IMR-90 (cell line): ENCODE results near the gene RNF145. TPM values are rescaled to one million over a fixed set of nuclear protein-coding genes. Genes with fewer than 3 reads are reported as not detected.

Experiments
- ATAC-seq: fragments of 200-7000 bp; cut with Tn5 transposase; 2 replicates; pipeline ENCODE4 v1.9.1; 2020; ENCODE audit warnings: low read depth, mild to moderate bottlenecking, moderate library complexity
- BruUV-seq: library from RNA; stranded (reverse); fragments of 400-500 nt; replicated peaks from 2 replicates; lab custom pipeline; 2021; lab: Mats Ljungman, UMichigan
- CTCF ChIA-PET: fragments of 300-600 bp; formaldehyde crosslinking; extraction: SDS; loops from one replicate; lab custom pipeline; 2021; ENCODE audit warnings: antibody characterized with exemption; lab: Yijun Ruan, JAX
- POLR2A ChIA-PET: fragments of 300-600 bp; sonication (Branson Sonifier 250); formaldehyde crosslinking; loops from one replicate; lab custom pipeline; 2022; ENCODE audit warnings: antibody characterized with exemption; ENCODE audit not compliant: unreplicated experiment; lab: Charles Lee
- DNase-seq: peaks from one replicate; pipeline ENCODE4 v3.0.0; 2013
- H2AFZ ChIP-seq: replicated peaks from 2 replicates; pipeline ENCODE3; 2013; ENCODE audit warnings: low read length, mild to moderate bottlenecking; ENCODE audit not compliant: poor library complexity
- H2AK5ac ChIP-seq: 2 replicates; pipeline ENCODE4 v1.6.1; 2013; ENCODE audit warnings: low read depth, low read length, inconsistent platforms
- H2AK9ac ChIP-seq: replicated peaks from 2 replicates; pipeline ENCODE3; 2013; ENCODE audit warnings: mild to moderate bottlenecking, low read depth, low read length, moderate library complexity; ENCODE audit not compliant: poor library complexity
- H2BK120ac ChIP-seq: 2 replicates; pipeline ENCODE4 v1.6.1; 2013; ENCODE audit warnings: low read depth, low read length, inconsistent platforms
- H2BK15ac ChIP-seq: 3 replicates; pipeline ENCODE4 v1.6.1; 2013; ENCODE audit warnings: low read depth, low read length, inconsistent platforms
- H2BK20ac ChIP-seq: 2 replicates; pipeline ENCODE4 v1.6.1; 2013; ENCODE audit warnings: low read depth, mild to moderate bottlenecking, inconsistent platforms, low read length, moderate library complexity
- H2BK5ac ChIP-seq: 2 replicates; pipeline ENCODE4 v1.6.1; 2013; ENCODE audit warnings: mild to moderate bottlenecking, low read depth, low read length, inconsistent platforms; ENCODE audit not compliant: poor library complexity, severe bottlenecking
- H3K14ac ChIP-seq: replicated peaks from 2 replicates; pipeline ENCODE4 v1.6.1; 2013; ENCODE audit warnings: low read depth, low read length, inconsistent platforms
- H3K18ac ChIP-seq: 2 replicates; pipeline ENCODE4 v1.6.1; 2013; ENCODE audit warnings: low read depth, low read length, control low read depth
- H3K23ac ChIP-seq: 2 replicates; pipeline ENCODE4 v1.6.1; 2013; ENCODE audit warnings: low read depth, low read length, inconsistent platforms
- H3K27ac ChIP-seq: 2 replicates; pipeline ENCODE4 v1.5.1; 2013; ENCODE audit warnings: mild to moderate bottlenecking, control low read depth, low read length; ENCODE audit not compliant: insufficient read depth
- H3K27me3 ChIP-seq: 2 replicates; pipeline ENCODE4 v1.6.1; 2013; ENCODE audit warnings: low read length; ENCODE audit not compliant: control insufficient read depth, insufficient read depth
- H3K36me3 ChIP-seq: 2 replicates; pipeline ENCODE4 v1.6.1; 2013; ENCODE audit warnings: low read length, mixed read lengths; ENCODE audit not compliant: control insufficient read depth, insufficient read depth
- H3K4ac ChIP-seq: 2 replicates; pipeline ENCODE4 v1.6.1; 2013; ENCODE audit warnings: low read depth, low read length, inconsistent platforms
- H3K4me1 ChIP-seq: 2 replicates; pipeline ENCODE4 v1.6.1; 2013; ENCODE audit warnings: low read length, mixed read lengths; ENCODE audit not compliant: control insufficient read depth, insufficient read depth
- H3K4me2 ChIP-seq: 2 replicates; pipeline ENCODE4 v1.6.1; 2013; ENCODE audit warnings: low read depth, mild to moderate bottlenecking, control low read depth, low read length, moderate library complexity
- H3K4me3 ChIP-seq: 2 replicates; pipeline ENCODE4 v1.5.1; 2013; ENCODE audit warnings: low read depth, mild to moderate bottlenecking, control low read depth, low read length, moderate library complexity; ENCODE audit not compliant: insufficient read depth
- H3K56ac ChIP-seq: 2 replicates; pipeline ENCODE4 v1.6.1; 2013; ENCODE audit warnings: low read length, inconsistent platforms; ENCODE audit not compliant: insufficient read depth; ENCODE audit errors: extremely low read depth
- H3K79me1 ChIP-seq, 2 experiments: 2 replicates each; pipeline ENCODE4 v1.6.1; 2013; ENCODE audit warnings: low read length in 2 of 2, inconsistent platforms in 1 of 2, low read depth in 1 of 2
- H3K9ac ChIP-seq: 2 replicates; pipeline ENCODE4 v1.6.1; 2013; ENCODE audit warnings: low read depth, low read length, control low read depth
- H3K9me1 ChIP-seq: 2 replicates; pipeline ENCODE4 v1.6.1; 2013; ENCODE audit warnings: low read length, inconsistent platforms; ENCODE audit not compliant: insufficient read depth
- H3K9me3 ChIP-seq: 2 replicates; pipeline ENCODE4 v1.6.1; 2013; ENCODE audit warnings: low read length; ENCODE audit not compliant: control insufficient read depth, insufficient read depth
- H4K20me1 ChIP-seq: 2 replicates; pipeline ENCODE4 v1.6.1; 2013; ENCODE audit warnings: low read length, inconsistent platforms; ENCODE audit not compliant: insufficient read depth
- H4K5ac ChIP-seq: 2 replicates; pipeline ENCODE4 v1.6.1; 2013; ENCODE audit warnings: mild to moderate bottlenecking, low read depth, low read length, control low read depth
- H4K8ac ChIP-seq, 2 experiments: 2 replicates each; pipeline ENCODE4 v1.6.1; 2013; ENCODE audit warnings: low read depth in 2 of 2, low read length in 2 of 2, control low read depth in 1 of 2, inconsistent platforms in 1 of 2
- H4K91ac ChIP-seq: 2 replicates; pipeline ENCODE4 v1.6.1; 2013; ENCODE audit warnings: low read depth, low read length, inconsistent platforms; ENCODE audit not compliant: insufficient read depth
- BHLHE40 ChIP-seq: fragments of 150-350 bp; IDR thresholded peaks from 2 replicates; pipeline ENCODE4 v1.6.1; 2016; ENCODE audit warnings: mild to moderate bottlenecking, low read depth, low read length
- CEBPB ChIP-seq: IDR thresholded peaks from 2 replicates; pipeline ENCODE4 v1.6.1; 2012; ENCODE audit warnings: low read depth, low read length, improper control_type of control experiment
- CHD1 ChIP-seq: IDR thresholded peaks from 2 replicates; pipeline ENCODE4 v1.6.1; 2012; ENCODE audit warnings: low read depth, low read length, improper control_type of control experiment
- FOS ChIP-seq: fragments of 150-350 bp; IDR thresholded peaks from 2 replicates; pipeline ENCODE4 v1.6.1; 2016; ENCODE audit warnings: low read depth, low read length
- MAFK ChIP-seq: IDR thresholded peaks from 2 replicates; pipeline ENCODE4 v1.6.1; 2012; ENCODE audit warnings: low read depth, low read length, improper control_type of control experiment
- MAZ ChIP-seq: IDR thresholded peaks from 2 replicates; pipeline ENCODE4 v1.6.1; 2012; ENCODE audit warnings: low read depth, mild to moderate bottlenecking, low read length, improper control_type of control experiment, moderate library complexity, borderline replicate concordance
- MXI1 ChIP-seq: IDR thresholded peaks from 2 replicates; pipeline ENCODE4 v1.6.1; 2012; ENCODE audit warnings: low read depth, mild to moderate bottlenecking, low read length, moderate library complexity, borderline replicate concordance
- NFE2L2 ChIP-seq: fragments of 150-350 bp; IDR thresholded peaks from 2 replicates; pipeline ENCODE4 v1.6.1; 2016; ENCODE audit warnings: low read depth, mild to moderate bottlenecking, low read length
- POLR2A ChIP-seq: IDR thresholded peaks from 2 replicates; pipeline ENCODE4 v1.6.1; 2012; ENCODE audit warnings: mild to moderate bottlenecking, low read depth, low read length
- RAD21 ChIP-seq: IDR thresholded peaks from 2 replicates; pipeline ENCODE4 v1.6.1; 2012; ENCODE audit warnings: low read length, improper control_type of control experiment
- RCOR1 ChIP-seq: IDR thresholded peaks from 2 replicates; pipeline ENCODE4 v1.6.1; 2012; ENCODE audit warnings: mild to moderate bottlenecking, low read length, improper control_type of control experiment; ENCODE audit not compliant: insufficient replicate concordance
- RFX5 ChIP-seq: IDR thresholded peaks from 2 replicates; pipeline ENCODE4 v1.8.0; 2012; ENCODE audit warnings: low read depth, mild to moderate bottlenecking, low read length, moderate library complexity
- SMC3 ChIP-seq: fragments of 150-350 bp; IDR thresholded peaks from 2 replicates; pipeline ENCODE4 v1.6.1; 2016; ENCODE audit warnings: low read depth, mild to moderate bottlenecking, antibody characterized with exemption, low read length, moderate library complexity
- WGBS, 2 experiments: methylation state at CpG; one replicate each; pipeline versions ENCODE4 v1.1.5 to v1.1.7; 2013; ENCODE audit warnings: missing lambda C conversion rate in 2 of 2; ENCODE audit not compliant: insufficient read length in 1 of 2; ENCODE audit errors: extremely low coverage in 2 of 2; 5-methylcytosine and 5-hydroxymethylcytosine counted together
- dilution Hi-C: fragments of 300-500 bp; cut with HindIII; formaldehyde crosslinking; loops from one replicate; pipeline ENCODE4 v1.14.3; 2018; ENCODE audit warnings: low sequenced_read_pairs; ENCODE audit not compliant: unreplicated experiment
- in situ Hi-C: fragments of 300-500 bp; cut with MboI; formaldehyde crosslinking; loops from 3 replicates; pipeline ENCODE4 v1.14.3; 2019; ENCODE audit warnings: low sequenced_read_pairs, inconsistent platforms, mixed read lengths
- intact Hi-C: fragments of 100-400 bp; cut with micrococcal nuclease; formaldehyde crosslinking; loops from 2 replicates; pipeline ENCODE4 v1.10.0; 2022
- polyA plus RNA-seq, 3 experiments: library from polyadenylated mRNA; depleted of rRNA; stranded (reverse); fragments of >200 nt; gene quantifications; 2 replicates each; pipeline ENCODE4 v1.2.3, GENCODE V29; 2012; ENCODE audit warnings: low replicate concordance in 1 of 3
- total RNA-seq: library from RNA; depleted of rRNA; stranded (reverse); fragments of >200 nt; gene quantifications from 2 replicates; pipeline ENCODE4 v1.2.3, GENCODE V29; 2012
- TF ChIP-seq, protein P1 (sequence below): conservative IDR thresholded peaks from 2 replicates; pipeline ENCODE4 v1.5.1; 2012; ENCODE audit warnings: mild to moderate bottlenecking, low read depth, low read length, improper control_type of control experiment
- TF ChIP-seq, protein P2 (sequence below): fragments of 150-350 bp; IDR thresholded peaks from 2 replicates; pipeline ENCODE4 v1.6.1; 2016; ENCODE audit warnings: low read depth, mild to moderate bottlenecking, low read length, moderate library complexity, borderline replicate concordance
- TF ChIP-seq, protein P3 (sequence below): fragments of 150-350 bp; IDR thresholded peaks from 2 replicates; pipeline ENCODE4 v1.6.1; 2017; ENCODE audit warnings: mild to moderate bottlenecking, antibody characterized with exemption, low read length, low read depth

The RNF145 gene
- total and polyA plus RNA-seq, 2 of the 4 experiments (the other 2 are of a cell fraction) = 50.0 to 57.0 TPM

DNA sequence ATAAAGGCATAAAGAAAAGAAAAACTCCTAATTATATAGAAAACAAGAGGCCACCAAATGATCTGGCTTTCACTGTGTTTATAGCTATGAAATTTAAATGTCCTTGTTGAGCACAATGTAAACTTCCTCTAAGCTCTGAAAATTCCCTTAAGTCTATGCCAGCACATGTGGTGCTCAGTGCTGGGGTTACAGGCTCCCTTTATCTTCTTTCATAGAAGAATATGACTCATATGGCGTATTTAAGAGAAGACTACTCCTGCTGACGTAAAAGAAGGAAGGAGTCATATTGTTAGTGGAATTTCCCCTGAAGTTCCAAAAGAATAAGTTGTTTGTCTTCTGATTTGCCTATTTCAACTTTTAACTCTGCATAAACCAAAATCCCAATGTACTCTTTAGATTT lies 30.4 kb downstream of the RNF145 start:
- no peaks in the 10 kb centered on the region for H3K9me3 ChIP-seq
- H2BK15ac ChIP-seq = no peak overlapping the region
- H2AFZ ChIP-seq = no peak overlapping the region
- H3K79me1 ChIP-seq = peaks cover 17 to 41% of the 10 kb centered on the region in 2 experiments
- H3K9me1 ChIP-seq = peaks cover 7% of the 10 kb centered on the region; the same call in 1 of the 2 replicates
- peak overlapping the region in 1 of 2 experiments; percentile 92; a peak in 1 of 4 replicates for H4K8ac ChIP-seq
- no peak overlapping the region for H3K14ac ChIP-seq
- H2BK120ac ChIP-seq = no peak overlapping the region
- H3K27me3 ChIP-seq = no peaks in the 10 kb centered on the region
- ChIA-PET CTCF (no interaction called here), POLR2A (interaction anchor here (0.6 to 1.0 kb wide), 2 partner anchors 22 to 29 kb away, joined by 3 read pairs; no protein-coding TSS in a partner anchor)
- H3K4ac ChIP-seq = no peak overlapping the region
- no peaks in the 10 kb centered on the region for H4K20me1 ChIP-seq
- intact Hi-C loops (no loop called here), dilution Hi-C loops (no loop called here), in situ Hi-C loops (loop anchor here (25.0 kb wide), 1 partner anchor 1617 kb away; no protein-coding TSS in a partner anchor)
- no peak overlapping the region for H3K23ac ChIP-seq
- no TSS peak for BruUV-seq
- H2BK5ac ChIP-seq = peak overlapping the region; percentile 97
- no peak overlapping the region for H3K4me3 ChIP-seq
- H3K9ac ChIP-seq = no peak overlapping the region
- no peak overlapping the region for H4K5ac ChIP-seq
- no peak overlapping the region; the same call in 1 of the 2 replicates for H4K91ac ChIP-seq
- no peak overlapping the region for H2BK20ac ChIP-seq
- H3K56ac ChIP-seq = no peak overlapping the region
- peaks cover 7% of the 10 kb centered on the region for H3K36me3 ChIP-seq
- H3K4me2 ChIP-seq = peak overlapping the region; percentile 26; the same call in 1 of the 2 replicates
- ATAC-seq (peak; percentile 72), DNase-seq (peak; percentile 99)
- WGBS, 2 experiments = no CpG with 5 or more reads among the region's 2 CpGs
- H2AK5ac ChIP-seq = no peak overlapping the region
- H2AK9ac ChIP-seq = no peak overlapping the region
- TF ChIP-seq RFX5 (no peak), CEBPB (0 out of 2 replicates have a peak, but pooled peaks have one; percentile 22), NFE2L2 (no peak), BHLHE40 (peak; percentile 59), MAZ (no peak), RCOR1 (no peak), CHD1 (no peak), MXI1 (peak; percentile 83), MAFK (no peak; the same call in 1 of the 2 replicates), FOS (peak; percentile 98), SMC3 (peak; percentile 18; the same call in 1 of the 2 replicates), POLR2A (peak; percentile 78), RAD21 (no peak)
- TF ChIP-seq, protein P1, sequence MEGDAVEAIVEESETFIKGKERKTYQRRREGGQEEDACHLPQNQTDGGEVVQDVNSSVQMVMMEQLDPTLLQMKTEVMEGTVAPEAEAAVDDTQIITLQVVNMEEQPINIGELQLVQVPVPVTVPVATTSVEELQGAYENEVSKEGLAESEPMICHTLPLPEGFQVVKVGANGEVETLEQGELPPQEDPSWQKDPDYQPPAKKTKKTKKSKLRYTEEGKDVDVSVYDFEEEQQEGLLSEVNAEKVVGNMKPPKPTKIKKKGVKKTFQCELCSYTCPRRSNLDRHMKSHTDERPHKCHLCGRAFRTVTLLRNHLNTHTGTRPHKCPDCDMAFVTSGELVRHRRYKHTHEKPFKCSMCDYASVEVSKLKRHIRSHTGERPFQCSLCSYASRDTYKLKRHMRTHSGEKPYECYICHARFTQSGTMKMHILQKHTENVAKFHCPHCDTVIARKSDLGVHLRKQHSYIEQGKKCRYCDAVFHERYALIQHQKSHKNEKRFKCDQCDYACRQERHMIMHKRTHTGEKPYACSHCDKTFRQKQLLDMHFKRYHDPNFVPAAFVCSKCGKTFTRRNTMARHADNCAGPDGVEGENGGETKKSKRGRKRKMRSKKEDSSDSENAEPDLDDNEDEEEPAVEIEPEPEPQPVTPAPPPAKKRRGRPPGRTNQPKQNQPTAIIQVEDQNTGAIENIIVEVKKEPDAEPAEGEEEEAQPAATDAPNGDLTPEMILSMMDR = no peak
- TF ChIP-seq, protein P2, sequence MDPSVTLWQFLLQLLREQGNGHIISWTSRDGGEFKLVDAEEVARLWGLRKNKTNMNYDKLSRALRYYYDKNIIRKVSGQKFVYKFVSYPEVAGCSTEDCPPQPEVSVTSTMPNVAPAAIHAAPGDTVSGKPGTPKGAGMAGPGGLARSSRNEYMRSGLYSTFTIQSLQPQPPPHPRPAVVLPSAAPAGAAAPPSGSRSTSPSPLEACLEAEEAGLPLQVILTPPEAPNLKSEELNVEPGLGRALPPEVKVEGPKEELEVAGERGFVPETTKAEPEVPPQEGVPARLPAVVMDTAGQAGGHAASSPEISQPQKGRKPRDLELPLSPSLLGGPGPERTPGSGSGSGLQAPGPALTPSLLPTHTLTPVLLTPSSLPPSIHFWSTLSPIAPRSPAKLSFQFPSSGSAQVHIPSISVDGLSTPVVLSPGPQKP = no peak
- TF ChIP-seq, protein P3, sequence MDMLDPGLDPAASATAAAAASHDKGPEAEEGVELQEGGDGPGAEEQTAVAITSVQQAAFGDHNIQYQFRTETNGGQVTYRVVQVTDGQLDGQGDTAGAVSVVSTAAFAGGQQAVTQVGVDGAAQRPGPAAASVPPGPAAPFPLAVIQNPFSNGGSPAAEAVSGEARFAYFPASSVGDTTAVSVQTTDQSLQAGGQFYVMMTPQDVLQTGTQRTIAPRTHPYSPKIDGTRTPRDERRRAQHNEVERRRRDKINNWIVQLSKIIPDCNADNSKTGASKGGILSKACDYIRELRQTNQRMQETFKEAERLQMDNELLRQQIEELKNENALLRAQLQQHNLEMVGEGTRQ = peak; percentile 56; the same call in 1 of the 2 replicates
- H3K18ac ChIP-seq = no peak overlapping the region; the same call in 1 of the 2 replicates
- H3K27ac ChIP-seq = peak overlapping the region; percentile 93; the same call in 1 of the 2 replicates
- peaks cover 22% of the 10 kb centered on the region for H3K4me1 ChIP-seq
